GM21717 (cell line): ENCODE measurements around the gene NDUFA11.
A peak's percentile ranks its signal among the peaks of the same experiment; 100 is the strongest.

Experiments used
- ATAC-seq: cut with Tn5 transposase; IDR thresholded peaks from one replicate; pipeline ENCODE4 v1.9.1; 2021; ENCODE audit warnings: mild to moderate bottlenecking, moderate library complexity; ENCODE audit not compliant: unreplicated experiment

The NDUFA11 gene

GRCh38 chr19:5910638-5910907 lies 7.0 kb upstream of the NDUFA11 start:
- no peak for ATAC-seq

- no peak for ATAC-seq
Measured at GRCh38 chr19:5908773-5909442, 5.3 kb upstream of the NDUFA11 start.

GRCh38 chr19:5907241-5907640 lies 3.7 kb upstream of the NDUFA11 start:
- ATAC-seq, result no peak

GRCh38 chr19:5905114-5905778 lies 1.7 kb upstream of the NDUFA11 start:
- no peak for ATAC-seq

- ATAC-seq, result peak; percentile 70
Measured at GRCh38 chr19:5904352-5905113, 943 bp upstream of the NDUFA11 start, which contains the start of gene VMAC. TSS of gene VMAC (plus strand) at chr19:5904872. CDS start at chr19:5904891, 19 bp downstream.

DNA sequence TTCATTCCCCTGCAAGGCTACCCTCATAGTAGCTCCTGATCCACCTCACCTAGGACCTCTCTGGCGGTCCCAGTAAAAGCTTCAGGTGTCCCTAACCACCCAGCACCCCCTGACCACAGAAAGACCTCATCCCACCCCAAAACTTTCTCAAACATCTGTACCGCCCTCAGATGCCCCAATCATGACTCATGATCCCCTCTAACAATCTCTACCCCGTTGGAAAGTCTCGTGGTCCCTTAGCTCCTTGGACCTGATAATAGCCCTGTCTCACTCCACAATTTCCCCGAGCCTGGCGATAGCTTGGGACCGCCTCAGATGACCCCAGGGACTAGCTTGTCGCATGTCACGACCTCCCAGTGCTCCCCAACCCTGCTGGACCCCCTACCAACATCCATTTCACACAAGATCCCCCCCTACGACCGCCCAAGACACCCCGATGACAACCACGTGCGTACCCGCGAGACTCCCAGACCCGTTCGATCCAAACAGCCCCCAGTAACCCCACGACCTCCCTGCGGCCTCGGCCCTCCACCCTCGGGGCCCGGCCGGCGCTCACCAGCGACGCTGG lies 450 bp downstream of the NDUFA11 start:
- no peak for ATAC-seq

GRCh38 chr19:5900976-5901375 lies 2.6 kb downstream of the NDUFA11 start:
- ATAC-seq, result no peak

GRCh38 chr19:5899728-5900526 lies 3.7 kb downstream of the NDUFA11 start:
- ATAC-seq, result no peak

DNA sequence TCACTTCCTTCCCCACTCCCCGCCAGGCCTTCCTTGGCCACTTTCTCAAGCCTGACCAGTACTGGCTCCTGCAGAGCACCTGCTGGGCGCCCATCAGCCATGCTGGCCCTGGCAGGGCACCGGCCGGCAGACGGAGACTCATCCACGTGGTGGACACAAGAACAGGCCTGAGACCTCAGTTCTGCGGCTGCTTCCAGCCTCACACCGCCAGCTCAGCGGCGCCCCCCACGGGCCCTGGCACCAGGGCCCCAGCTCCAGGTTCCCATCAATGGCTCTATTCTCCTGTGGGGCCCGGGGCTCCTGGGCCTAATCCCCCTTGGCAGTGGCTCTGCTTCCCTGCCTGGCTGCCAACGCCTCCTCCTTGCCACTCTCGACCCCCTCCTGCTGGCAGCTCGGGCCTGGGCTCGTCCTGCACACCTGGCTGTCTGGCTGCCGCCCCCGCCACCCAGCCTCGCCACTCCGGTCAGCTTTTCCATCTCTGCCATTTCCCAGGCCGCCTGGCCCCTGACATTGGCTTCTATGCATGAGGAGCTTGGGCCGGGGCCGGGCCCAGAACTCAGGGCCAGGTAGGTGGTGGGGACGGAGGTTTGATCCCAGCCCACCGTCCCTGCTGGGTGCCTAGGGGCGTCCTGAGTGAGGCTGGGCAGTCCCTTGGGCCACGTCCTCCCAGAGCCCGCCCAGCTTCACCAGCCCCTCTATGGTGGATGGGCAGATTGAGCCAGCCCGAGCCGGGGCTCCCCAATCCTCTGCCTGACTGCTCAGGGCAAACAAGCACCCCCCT lies 6.2 kb downstream of the NDUFA11 start:
- no peak for ATAC-seq

GRCh38 chr19:5896365-5897076 lies 7.1 kb downstream of the NDUFA11 start:
- ATAC-seq, result no peak

DNA sequence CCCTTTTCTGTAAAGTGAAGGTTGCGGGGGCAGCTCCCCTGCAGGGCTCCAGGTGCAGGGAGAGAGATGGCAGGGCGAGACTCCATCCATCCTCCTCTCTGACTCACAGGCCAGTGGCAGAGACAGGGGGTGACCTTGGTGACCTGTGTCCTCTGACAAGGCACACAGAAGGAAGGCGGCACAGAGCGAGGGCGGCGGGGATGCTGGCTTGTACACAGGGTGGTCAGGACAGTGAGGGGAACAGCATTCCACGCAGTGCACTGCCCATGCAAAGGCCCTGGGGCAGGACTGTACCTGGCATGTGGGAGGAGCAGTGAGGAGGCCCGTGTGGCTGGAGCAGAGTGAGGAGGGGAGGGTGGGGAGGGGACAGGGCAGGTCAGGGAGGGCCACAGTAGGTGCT lies 7.7 kb downstream of the NDUFA11 start:
- no peak for ATAC-seq

DNA sequence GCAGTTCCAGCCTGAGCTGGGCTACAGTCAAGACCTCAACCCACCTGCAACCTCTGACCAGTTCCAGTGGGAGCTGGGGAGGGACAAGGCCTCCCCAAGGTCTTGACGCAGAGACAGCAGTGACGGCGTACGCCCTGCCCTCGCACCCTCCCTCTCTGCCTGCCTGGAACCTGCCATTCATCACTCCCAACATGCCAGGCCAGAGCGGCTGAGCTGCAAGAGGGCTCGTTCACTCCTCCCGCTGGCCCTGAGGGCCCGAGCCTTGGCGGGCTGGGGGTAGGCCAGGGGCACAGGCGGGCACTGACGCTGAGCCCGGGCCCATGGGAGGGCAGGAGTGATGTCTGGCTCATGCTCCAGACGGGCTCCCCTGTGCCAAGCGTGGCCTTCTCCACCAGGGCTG lies 8.2 kb downstream of the NDUFA11 start:
- no peak for ATAC-seq

- ATAC-seq, result no peak
Measured at GRCh38 chr19:5894704-5895349, 8.8 kb downstream of the NDUFA11 start.

GRCh38 chr19:5893907-5894703 lies 9.5 kb downstream of the NDUFA11 start:
- ATAC-seq, result no peak

GRCh38 chr19:5893296-5893903 lies 10.2 kb downstream of the NDUFA11 start:
- ATAC-seq, result no peak

- ATAC-seq, result no peak
Measured at GRCh38 chr19:5892772-5893275, 10.8 kb downstream of the NDUFA11 start.

DNA sequence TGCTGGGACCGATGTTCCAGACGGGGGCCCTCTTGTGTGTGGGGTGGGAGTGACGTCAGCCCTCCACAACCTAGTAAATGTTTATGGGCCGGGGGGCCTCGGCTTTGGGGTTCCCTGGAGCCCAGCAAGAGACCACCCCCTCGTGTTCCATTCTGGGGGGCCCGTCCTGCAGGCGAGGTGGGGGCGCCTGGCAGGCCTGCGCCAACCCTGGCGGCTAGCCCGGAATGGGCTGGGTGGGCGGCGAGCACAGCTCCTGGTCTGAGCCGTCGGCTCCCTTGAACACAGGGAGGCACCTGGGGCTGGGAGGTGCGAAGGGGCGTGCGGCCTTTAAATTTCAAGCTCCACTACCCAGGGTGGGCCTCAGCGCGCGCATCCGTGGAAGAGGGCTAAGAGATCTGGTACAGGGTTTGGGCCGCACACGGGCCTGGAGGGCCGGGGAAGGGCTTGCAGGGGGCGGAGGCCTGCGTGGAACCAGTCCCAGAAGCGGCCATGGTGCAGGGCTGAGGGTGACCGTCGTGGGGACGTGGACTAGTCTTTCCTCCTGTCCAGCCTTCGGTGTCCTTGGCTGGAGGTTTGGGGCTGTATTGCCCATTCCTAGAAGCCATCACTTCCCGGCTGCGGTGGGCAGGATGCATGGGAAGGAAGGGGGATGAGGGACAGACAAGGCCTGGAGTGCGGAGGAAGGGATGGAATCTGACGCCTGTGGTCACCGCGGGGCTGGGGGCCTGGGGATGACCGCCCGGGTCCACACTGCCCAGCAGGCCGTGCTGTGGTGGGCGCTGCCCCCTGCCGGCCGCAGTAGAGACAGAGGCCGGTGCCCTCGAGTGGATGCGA lies 11.4 kb downstream of the NDUFA11 start:
- no peak for ATAC-seq
